GM13976 (cell line): ENCODE data around the gene SLC39A11.

Source experiments
- DNase-seq: peaks from one replicate; pipeline ENCODE4 v3.0.0; 2012; ENCODE audit warnings: low spot score
- in situ Hi-C: fragments of 300-500 bp; cut with MboI; formaldehyde crosslinking; loops from one replicate; pipeline ENCODE4 v1.12.0; 2022; ENCODE audit warnings: low sequenced_read_pairs, mixed read lengths, inconsistent platforms; ENCODE audit not compliant: unreplicated experiment
- TF ChIP-seq, protein P1 (sequence below): IDR thresholded peaks from 2 replicates; pipeline ENCODE4 v1.5.1; 2012; ENCODE audit warnings: borderline replicate concordance, mild to moderate bottlenecking; ENCODE audit not compliant: insufficient read depth; ENCODE audit errors: extremely low read depth, missing control alignments, control extremely low read depth

SLC39A11 gene

DNA sequence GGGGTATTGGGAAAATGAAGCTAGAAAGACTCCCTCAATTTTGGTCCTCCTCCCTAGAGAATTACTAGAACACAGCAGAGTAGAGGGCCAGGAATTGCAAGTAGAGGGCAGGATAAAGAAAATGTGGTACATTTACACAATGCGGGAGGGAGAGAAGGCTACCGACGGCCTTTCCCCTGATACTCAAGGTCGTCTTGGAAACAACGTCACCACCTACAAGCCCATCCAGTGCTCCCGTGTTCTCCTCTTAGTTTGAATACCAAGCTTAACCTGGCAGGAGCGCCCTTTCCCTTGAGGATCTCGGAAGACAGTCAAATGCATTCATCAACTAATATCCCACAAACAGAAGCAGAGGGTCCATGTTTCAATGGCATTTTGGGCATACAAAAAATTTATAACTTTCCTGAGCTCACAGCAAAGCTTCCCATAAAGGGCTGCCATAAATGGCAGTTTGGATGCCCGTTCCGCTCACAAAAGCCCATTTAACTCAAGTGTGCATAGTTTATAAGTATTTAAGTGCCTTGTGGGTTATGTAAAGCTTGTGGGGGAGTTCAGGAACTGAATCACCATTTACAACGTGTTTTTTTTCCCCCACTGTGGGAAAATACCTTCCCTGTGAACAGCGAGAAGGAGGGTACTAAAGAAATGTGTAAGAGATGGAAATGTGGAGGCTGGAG lies 414.6 kb downstream of the SLC39A11 start:
- DNase-seq = no peak
- TF ChIP-seq, protein P1, sequence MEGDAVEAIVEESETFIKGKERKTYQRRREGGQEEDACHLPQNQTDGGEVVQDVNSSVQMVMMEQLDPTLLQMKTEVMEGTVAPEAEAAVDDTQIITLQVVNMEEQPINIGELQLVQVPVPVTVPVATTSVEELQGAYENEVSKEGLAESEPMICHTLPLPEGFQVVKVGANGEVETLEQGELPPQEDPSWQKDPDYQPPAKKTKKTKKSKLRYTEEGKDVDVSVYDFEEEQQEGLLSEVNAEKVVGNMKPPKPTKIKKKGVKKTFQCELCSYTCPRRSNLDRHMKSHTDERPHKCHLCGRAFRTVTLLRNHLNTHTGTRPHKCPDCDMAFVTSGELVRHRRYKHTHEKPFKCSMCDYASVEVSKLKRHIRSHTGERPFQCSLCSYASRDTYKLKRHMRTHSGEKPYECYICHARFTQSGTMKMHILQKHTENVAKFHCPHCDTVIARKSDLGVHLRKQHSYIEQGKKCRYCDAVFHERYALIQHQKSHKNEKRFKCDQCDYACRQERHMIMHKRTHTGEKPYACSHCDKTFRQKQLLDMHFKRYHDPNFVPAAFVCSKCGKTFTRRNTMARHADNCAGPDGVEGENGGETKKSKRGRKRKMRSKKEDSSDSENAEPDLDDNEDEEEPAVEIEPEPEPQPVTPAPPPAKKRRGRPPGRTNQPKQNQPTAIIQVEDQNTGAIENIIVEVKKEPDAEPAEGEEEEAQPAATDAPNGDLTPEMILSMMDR = no peak
- in situ Hi-C loops = no loop called here

DNA sequence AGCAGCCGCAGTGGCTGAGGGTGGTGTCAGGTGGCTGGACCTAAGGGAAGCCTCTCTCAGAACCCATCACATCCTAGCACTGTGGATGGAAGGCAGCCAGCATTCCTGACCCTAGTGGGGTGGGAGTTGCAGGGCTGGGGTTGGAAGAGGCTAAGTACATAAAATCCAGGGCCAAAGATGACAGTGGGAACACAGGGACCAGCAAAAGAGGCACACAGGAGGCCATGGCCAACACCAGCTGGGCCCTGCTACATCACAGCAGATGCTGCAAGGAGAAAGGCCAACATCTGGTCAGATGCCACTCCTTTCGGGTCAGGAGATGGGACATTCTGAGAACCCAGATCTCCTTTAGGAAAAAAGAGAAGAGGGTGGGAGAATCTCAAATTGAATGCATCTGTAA lies 415.4 kb downstream of the SLC39A11 start:
- DNase-seq = no peak
- in situ Hi-C loops = no loop called here

DNA sequence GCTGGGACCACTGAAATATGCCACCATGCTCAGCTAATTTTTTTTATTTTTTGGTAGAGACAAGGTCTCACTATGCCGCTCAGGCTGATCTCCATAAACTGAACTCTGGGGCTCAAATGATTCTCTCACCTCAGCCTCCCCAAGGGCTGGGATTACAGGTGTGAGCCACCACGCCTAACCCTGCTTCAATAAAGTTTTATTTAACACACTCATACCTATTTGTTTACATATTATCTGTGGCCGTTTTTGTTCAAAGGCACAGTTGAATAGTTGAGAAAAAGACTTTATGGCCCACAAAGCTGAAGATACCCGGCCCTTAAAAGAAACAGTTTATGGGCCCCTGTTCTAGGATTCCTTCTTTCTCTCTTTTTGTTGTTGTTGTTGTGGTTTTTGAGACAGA lies 419.8 kb downstream of the SLC39A11 start:
- in situ Hi-C loops = no loop called here
- TF ChIP-seq, protein P1 = no peak
- DNase-seq = no peak

More for the DNA sequence above, 415.4 kb downstream of the SLC39A11 start:
- TF ChIP-seq, protein P1 = no peak

DNA sequence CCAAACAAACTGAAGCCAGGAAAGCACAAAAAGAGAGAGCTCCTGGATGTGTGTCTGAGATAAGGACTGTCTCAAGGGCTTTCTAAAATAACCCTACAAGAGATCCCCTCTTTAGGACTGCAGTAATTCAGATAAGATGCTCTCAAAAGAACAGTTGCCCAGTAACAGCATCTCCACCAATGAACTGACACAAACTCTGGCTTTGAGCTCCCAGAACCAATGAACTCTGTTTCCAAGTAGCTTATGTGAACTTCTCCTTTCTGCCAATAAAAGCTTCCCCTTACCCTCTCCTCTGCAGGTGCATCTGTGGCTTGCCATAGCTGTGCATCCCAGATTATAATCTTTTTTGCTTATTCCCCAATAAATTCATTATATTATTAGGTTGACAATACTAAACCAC lies 421.5 kb downstream of the SLC39A11 start:
- in situ Hi-C loops = no loop called here
- TF ChIP-seq, protein P1 = no peak
- no peak for DNase-seq

DNA sequence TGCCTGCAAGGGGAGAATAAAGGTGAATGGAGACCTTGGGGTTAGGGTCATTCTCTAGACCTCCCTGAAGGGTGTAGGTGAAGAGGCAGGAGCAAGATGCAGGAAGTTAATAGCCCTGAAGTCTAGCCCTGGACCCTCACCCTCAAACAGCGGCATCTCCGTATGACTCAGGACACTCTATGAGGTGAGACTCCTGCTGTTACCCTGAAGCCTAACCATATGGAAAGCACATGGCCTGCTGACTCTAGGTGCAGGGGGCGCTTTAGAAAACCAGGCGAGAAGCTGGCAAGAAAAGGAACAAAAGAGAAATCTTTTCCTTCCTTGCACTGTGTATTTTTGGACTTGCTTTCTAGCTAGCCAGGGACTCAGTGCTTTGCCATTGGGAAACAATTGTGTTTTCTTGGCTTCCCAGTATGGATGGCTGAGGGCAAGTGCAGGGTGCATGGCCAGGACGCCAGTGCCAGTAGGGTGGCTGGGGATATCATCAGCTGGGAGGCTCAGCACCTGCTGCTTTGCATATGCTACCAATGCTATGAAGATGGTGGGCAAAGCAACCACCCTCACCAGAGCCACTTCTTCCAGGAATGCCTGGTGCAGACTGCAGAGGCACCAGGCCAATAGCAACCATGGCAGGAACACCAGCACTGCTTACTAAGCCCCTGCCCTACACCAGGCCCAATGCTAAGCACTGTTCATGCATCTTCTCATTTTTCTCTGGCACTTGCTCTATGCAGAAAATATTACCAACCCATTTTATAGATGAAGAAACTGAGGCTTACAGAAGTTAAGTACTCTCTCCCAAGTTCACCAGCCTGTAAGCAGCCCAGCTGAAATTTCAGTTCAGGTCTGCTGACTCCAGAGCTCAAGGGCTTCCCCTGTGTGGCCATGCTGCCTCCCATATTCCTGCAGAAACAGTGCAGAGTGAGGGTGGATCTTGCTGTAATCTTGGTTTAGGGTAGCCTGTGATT lies 425.1 kb downstream of the SLC39A11 start:
- TF ChIP-seq, protein P1 = no peak
- in situ Hi-C loops = no loop called here
- no peak for DNase-seq

DNA sequence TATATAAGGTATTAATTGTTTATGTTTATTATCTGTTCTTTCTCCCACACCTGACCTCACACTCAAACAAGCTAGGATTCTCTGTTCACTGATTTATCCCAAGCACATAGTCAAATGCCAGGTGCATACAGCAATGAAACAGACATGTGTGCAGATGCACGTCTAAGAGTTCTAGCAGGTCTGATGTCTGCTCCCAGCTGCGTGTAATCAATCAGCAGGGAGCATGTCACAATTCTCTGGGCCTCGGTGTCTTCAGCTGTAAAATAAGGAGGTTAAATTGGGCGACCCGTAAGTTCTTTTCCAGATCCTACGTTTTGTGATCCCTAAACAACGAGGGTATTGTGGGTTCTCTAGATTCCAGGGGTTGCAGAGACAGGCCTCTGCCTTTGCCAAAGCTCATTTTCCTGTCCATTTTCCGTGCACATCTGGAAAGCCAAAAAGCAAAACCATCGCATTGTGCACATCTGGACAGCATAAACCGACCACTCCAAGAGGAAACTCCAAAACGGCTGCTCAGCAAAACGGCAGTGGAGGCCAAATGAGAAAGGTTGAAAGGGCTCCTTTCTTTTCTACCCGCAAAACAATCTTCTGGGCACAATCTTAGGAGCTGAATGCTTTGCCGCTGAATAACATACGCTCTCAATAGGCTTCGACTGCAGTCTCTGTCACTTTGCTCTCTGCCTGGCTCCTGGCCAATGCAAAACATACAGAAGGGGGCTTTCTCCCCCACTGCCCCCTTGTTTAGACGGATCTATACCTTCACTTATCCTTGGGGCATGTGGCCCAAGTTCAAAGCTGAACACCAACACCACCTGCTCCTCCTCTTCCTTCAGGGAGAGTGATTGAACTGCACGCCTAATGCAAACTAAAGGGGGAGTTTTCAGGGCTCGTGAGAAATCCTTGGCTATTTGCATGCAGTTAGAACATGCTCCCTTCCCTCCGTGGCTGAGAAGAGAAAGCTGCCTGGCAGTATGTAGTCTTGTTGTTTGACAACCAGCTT lies 426.3 kb downstream of the SLC39A11 start:
- in situ Hi-C loops = no loop called here
- DNase-seq = no peak
- TF ChIP-seq, protein P1 = no peak
